Measurements from ENCODE around the gene TSSK6. TPM values are rescaled to one million over a fixed set of nuclear protein-coding genes. Genes with fewer than 3 reads are reported as not detected.

Gene TSSK6
- total RNA-seq, 1 experiment from 2014 or later = 4.5 TPM

- POLR2A ChIA-PET (ENCODE audit: unreplicated experiment) = no interaction called here
Observed at GRCh38 chr19:19528721-19529490, 13.6 kb upstream of the TSSK6 start, which contains the start of gene YJEFN3. Gene YJEFN3 (plus strand): TSS chr19:19528911. CDS start chr19:19528933, 22 bp downstream.

GRCh38 chr19:19527674-19528625, 12.6 kb upstream of the TSSK6 start:
- H3K36me3 ChIP-seq (ENCODE audit: low read depth, low read length) = peaks cover 13% of the 10 kb centered on the region; the same call in 1 of the 2 replicates
- CTCF ChIA-PET = no interaction called here
- no peak for ATAC-seq
- peaks cover 21% of the 10 kb centered on the region for H3K79me2 ChIP-seq (ENCODE audit: low read length)
- no peaks in the 10 kb centered on the region for H3F3A ChIP-seq (ENCODE audit: low read length, unreplicated experiment)
- H3K9ac ChIP-seq (ENCODE audit: low read length) = no peak overlapping the region
- no peaks in the 10 kb centered on the region for H3K4me1 ChIP-seq (ENCODE audit: insufficient read depth, low read length)
- no peak overlapping the region for H3K27ac ChIP-seq (ENCODE audit: low read length)
- H3K4me2 ChIP-seq (ENCODE audit: low read length) = no peak overlapping the region
- H2AFZ ChIP-seq (ENCODE audit: low read length) = no peak overlapping the region
- H3K9me3 ChIP-seq (ENCODE audit: low read length) = no peaks in the 10 kb centered on the region
- POLR2A ChIA-PET (ENCODE audit: unreplicated experiment) = no interaction called here
- no peak for TF ChIP-seq EZH2 (IDR thresholded peaks at IDR 0.05; ENCODE audit: low read length, unreplicated experiment)
- no peak for TF ChIP-seq CTCF (conservative IDR thresholded peaks at IDR 0.05; ENCODE audit: low read depth, low read length)
- TF ChIP-seq EZH2phosphoT487 (IDR thresholded peaks at IDR 0.05; ENCODE audit: borderline replicate concordance, low read length) = no peak
- H3K27me3 ChIP-seq (ENCODE audit: low read length) = no peaks in the 10 kb centered on the region
- no peak overlapping the region for H3K4me3 ChIP-seq (ENCODE audit: low read length)
- intact Hi-C loops (cut with micrococcal nuclease) = no loop called here
- DNase-seq = no peak
- no TSS peak for BruUV-seq (replicated peaks)
- H4K20me1 ChIP-seq (ENCODE audit: low read length) = 0 out of 2 replicates have a peak, but pooled peaks cover 2% of the 10 kb centered on the region
- H3K9me2 ChIP-seq (replicated peaks; ENCODE audit: low read length) = no peaks in the 10 kb centered on the region

More at GRCh38 chr19:19528721-19529490, 13.6 kb upstream of the TSSK6 start, which contains the start of gene YJEFN3:
- no peak within 1 kb of the TSS for H3K9ac ChIP-seq (ENCODE audit: low read length)
- intact Hi-C loops (cut with micrococcal nuclease) = no loop called here
- H3K79me2 ChIP-seq (ENCODE audit: low read length) = peaks cover 11% of the 10 kb centered on the region
- no peak for ATAC-seq
- H3K4me2 ChIP-seq (ENCODE audit: low read length) = no peak within 1 kb of the TSS
- no peak for TF ChIP-seq EZH2phosphoT487 (IDR thresholded peaks at IDR 0.05; ENCODE audit: borderline replicate concordance, low read length)
- TF ChIP-seq CTCF (conservative IDR thresholded peaks at IDR 0.05; ENCODE audit: low read depth, low read length) = no peak
- TF ChIP-seq EZH2 (IDR thresholded peaks at IDR 0.05; ENCODE audit: low read length, unreplicated experiment) = no peak
- H3K9me2 ChIP-seq (replicated peaks; ENCODE audit: low read length) = no peaks in the 10 kb centered on the region
- H4K20me1 ChIP-seq (ENCODE audit: low read length) = no peaks in the 10 kb centered on the region
- H3K4me1 ChIP-seq (ENCODE audit: insufficient read depth, low read length) = no peaks in the 10 kb centered on the region
- H3K27ac ChIP-seq (ENCODE audit: low read length) = no peak within 1 kb of the TSS
- no peaks in the 10 kb centered on the region for H3F3A ChIP-seq (ENCODE audit: low read length, unreplicated experiment)
- peaks cover 12% of the 10 kb centered on the region; the same call in 1 of the 2 replicates for H3K36me3 ChIP-seq (ENCODE audit: low read depth, low read length)
- no peak within 1 kb of the TSS for H2AFZ ChIP-seq (ENCODE audit: low read length)
- BruUV-seq (replicated peaks) = no TSS peak
- no peak for DNase-seq
- CTCF ChIA-PET = no interaction called here
- H3K4me3 ChIP-seq (ENCODE audit: low read length) = no peak within 1 kb of the TSS
- H3K27me3 ChIP-seq (ENCODE audit: low read length) = no peaks in the 10 kb centered on the region
- H3K9me3 ChIP-seq (ENCODE audit: low read length) = no peaks in the 10 kb centered on the region

All from PC-3 (cell line).